Parathyroid adenoma (tissue), 2 donors: ENCODE measurements around the gene LZTS2.

Experiments used
- H2AFZ ChIP-seq: fragments of 300-600 bp; sonication (generic); one replicate; pipeline ENCODE4 v1.7.0; 2017; ENCODE audit warnings: antibody characterized with exemption, mild to moderate bottlenecking
- H3K27ac ChIP-seq: fragments of 300-600 bp; sonication (generic); one replicate; pipeline ENCODE4 v1.7.0; 2017
- H3K27me3 ChIP-seq: fragments of 300-600 bp; sonication (generic); one replicate; pipeline ENCODE4 v1.7.0; 2017; ENCODE audit warnings: low read length; ENCODE audit not compliant: control insufficient read depth, insufficient read depth
- H3K36me3 ChIP-seq: fragments of 300-600 bp; sonication (generic); one replicate; pipeline ENCODE4 v1.7.0; 2017; ENCODE audit warnings: low read length; ENCODE audit not compliant: control insufficient read depth, insufficient read depth
- H3K4me1 ChIP-seq: fragments of 300-600 bp; sonication (generic); one replicate; pipeline ENCODE4 v1.7.0; 2017; ENCODE audit warnings: control low read depth
- H3K4me2 ChIP-seq: fragments of 300-600 bp; sonication (generic); one replicate; pipeline ENCODE4 v1.7.0; 2017; ENCODE audit warnings: low read length
- H3K4me3 ChIP-seq: fragments of 300-600 bp; sonication (generic); one replicate; pipeline ENCODE4 v1.7.0; 2017; ENCODE audit warnings: low read depth, low read length
- H3K79me2 ChIP-seq: fragments of 300-600 bp; sonication (generic); one replicate; pipeline ENCODE4 v1.7.0; 2017; ENCODE audit warnings: control low read depth
- H3K9ac ChIP-seq: fragments of 300-600 bp; sonication (generic); one replicate; pipeline ENCODE4 v1.7.0; 2017; ENCODE audit warnings: mild to moderate bottlenecking
- H3K9me3 ChIP-seq: fragments of 300-600 bp; sonication (generic); one replicate; pipeline ENCODE4 v1.7.0; 2017; ENCODE audit warnings: low read length; ENCODE audit not compliant: control insufficient read depth
- TF ChIP-seq, protein P1 (sequence below): fragments of 300-600 bp; sonication (generic); IDR thresholded peaks from one replicate; pipeline ENCODE4 v1.7.0; 2017; ENCODE audit warnings: antibody characterized with exemption, mild to moderate bottlenecking
- donor health status: primary hyperparathyroidism.

LZTS2 gene

DNA sequence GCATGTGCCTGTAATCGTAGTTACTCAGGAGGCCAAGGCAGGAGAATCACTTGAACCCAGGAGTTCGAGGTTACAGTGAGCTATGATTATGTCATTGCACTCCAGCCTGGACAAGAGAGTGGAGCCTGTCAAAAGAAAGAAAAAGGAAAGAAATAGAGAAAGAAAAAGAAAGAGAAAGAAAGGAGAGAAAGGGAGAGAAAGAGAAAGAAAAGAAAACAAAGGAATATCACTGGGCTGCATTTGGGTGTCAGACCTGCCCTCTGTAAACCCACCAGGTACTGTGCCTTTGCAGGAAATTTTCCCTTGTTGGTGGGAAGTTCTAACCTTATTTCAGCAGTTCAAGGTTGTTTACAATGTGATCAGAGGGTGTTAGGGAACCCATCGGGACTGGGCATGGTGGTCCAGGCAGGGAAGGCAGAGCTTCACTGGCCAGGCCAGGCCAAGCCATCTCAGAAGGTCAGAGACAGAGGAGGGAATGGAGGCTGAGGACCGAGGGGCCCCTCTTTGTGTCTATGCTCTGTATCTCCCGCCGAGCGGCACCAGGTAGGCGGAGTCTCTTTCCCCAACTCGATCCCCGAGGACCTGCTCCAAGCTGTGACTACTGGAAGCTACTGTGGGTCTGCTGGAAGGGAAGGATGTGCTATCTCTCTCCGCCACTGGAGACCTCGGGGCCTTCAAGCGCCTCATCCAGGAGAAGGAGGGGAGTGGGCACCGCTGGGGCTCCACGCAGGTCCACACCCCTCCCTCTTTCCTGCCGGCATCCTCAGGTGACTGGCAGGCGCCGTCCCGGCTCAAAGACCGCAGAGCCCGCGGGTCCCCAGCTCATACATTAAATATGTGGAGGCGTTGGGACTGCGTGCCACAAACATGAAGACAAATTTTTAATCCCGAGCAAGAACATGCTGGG is 47.0 kb downstream of the LZTS2 start:
- Histone ChIP-seq H3K27ac (no peak overlapping the region), H3K36me3 (no peaks in the 10 kb centered on the region), H3K4me2 (no peak overlapping the region), H3K79me2 (no peaks in the 10 kb centered on the region), H3K4me1 (peaks cover 12% of the 10 kb centered on the region), H3K9ac (no peak overlapping the region), H3K27me3 (no peaks in the 10 kb centered on the region), H2AFZ (no peak overlapping the region), H3K4me3 (no peak overlapping the region), H3K9me3 (no peaks in the 10 kb centered on the region)
- TF ChIP-seq, protein P1, sequence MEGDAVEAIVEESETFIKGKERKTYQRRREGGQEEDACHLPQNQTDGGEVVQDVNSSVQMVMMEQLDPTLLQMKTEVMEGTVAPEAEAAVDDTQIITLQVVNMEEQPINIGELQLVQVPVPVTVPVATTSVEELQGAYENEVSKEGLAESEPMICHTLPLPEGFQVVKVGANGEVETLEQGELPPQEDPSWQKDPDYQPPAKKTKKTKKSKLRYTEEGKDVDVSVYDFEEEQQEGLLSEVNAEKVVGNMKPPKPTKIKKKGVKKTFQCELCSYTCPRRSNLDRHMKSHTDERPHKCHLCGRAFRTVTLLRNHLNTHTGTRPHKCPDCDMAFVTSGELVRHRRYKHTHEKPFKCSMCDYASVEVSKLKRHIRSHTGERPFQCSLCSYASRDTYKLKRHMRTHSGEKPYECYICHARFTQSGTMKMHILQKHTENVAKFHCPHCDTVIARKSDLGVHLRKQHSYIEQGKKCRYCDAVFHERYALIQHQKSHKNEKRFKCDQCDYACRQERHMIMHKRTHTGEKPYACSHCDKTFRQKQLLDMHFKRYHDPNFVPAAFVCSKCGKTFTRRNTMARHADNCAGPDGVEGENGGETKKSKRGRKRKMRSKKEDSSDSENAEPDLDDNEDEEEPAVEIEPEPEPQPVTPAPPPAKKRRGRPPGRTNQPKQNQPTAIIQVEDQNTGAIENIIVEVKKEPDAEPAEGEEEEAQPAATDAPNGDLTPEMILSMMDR: no peak

DNA sequence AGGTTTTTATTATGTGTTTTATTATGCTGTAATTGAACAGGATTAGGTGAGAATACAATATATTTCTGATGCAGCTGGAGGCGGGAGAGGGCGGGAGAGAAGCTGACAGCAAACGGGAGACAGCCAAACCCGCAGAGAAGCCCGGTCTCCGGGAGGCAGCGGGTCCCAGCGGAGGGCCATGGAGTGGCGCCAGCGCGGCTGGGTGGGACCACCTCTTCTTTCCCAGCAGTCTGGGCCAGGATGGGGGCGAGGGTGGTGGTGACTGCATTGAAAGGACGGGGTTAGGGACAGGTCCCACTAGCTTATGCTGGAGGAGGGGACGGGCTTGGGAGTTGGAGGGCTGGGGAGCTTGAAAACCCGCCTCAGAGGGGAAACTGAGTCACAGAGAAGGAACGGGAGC is 47.7 kb downstream of the LZTS2 start:
- no peaks in the 10 kb centered on the region for H3K36me3 ChIP-seq
- TF ChIP-seq, protein P1: no peak

DNA sequence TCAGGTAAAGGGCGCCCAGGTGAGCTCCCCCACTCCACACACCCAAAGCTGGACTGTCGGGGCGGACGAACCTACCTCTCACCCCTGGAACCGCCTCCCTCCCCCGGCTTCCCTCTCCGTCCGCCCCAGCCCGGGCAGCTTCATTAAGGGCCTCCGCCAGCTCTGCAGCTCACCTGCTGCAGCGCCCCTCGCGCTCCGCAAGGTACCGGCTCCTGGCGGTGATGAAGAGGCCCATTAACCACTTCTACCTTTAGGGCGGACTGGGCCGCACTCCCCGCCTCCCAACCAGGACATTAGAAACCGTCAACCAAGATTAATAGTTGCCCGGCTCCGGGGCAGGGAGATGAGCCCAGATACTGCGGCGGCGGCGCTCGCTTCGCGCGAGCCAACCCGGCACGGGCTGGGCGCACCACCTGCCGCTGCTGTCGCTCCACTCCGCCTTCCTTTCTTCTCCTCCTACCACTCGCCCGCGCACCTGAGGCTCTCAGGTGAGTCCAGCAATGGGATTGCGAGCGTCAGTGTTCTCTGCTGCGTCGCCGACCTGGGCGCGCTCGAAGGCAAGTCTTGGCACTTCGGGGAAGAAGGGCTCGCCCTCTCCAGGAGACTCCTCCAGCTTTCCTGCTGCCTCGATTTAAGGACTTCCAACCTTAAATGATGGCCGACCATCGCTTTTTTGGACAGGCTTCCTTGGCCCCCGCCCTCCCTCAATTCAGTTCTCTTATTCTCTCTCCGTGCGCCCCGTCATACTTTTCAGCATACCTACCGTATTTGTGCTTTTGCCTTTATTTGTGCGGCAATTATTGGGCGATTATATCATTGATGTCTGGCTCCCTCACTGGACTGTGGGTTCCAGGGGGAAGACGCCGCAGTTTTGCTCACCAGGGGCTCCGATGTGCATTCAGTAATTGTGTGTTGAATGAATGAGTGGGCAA is 48.6 kb downstream of the LZTS2 start:
- Histone ChIP-seq H3K4me3 (no peak overlapping the region), H3K4me2 (no peak overlapping the region), H3K27me3 (no peaks in the 10 kb centered on the region), H3K36me3 (no peaks in the 10 kb centered on the region), H3K79me2 (no peaks in the 10 kb centered on the region), H3K4me1 (peaks cover 4% of the 10 kb centered on the region), H3K9me3 (no peaks in the 10 kb centered on the region), H3K9ac (no peak overlapping the region), H3K27ac (no peak overlapping the region), H2AFZ (peak overlapping the region; percentile 13)
- TF ChIP-seq, protein P1: no peak

More for the DNA sequence above, 47.7 kb downstream of the LZTS2 start:
- Histone ChIP-seq H3K9ac (no peak overlapping the region), H3K9me3 (no peaks in the 10 kb centered on the region), H3K27ac (no peak overlapping the region), H3K27me3 (no peaks in the 10 kb centered on the region), H3K4me2 (no peak overlapping the region), H3K4me1 (peaks cover 6% of the 10 kb centered on the region), H3K79me2 (no peaks in the 10 kb centered on the region), H2AFZ (no peak overlapping the region), H3K4me3 (no peak overlapping the region)

DNA sequence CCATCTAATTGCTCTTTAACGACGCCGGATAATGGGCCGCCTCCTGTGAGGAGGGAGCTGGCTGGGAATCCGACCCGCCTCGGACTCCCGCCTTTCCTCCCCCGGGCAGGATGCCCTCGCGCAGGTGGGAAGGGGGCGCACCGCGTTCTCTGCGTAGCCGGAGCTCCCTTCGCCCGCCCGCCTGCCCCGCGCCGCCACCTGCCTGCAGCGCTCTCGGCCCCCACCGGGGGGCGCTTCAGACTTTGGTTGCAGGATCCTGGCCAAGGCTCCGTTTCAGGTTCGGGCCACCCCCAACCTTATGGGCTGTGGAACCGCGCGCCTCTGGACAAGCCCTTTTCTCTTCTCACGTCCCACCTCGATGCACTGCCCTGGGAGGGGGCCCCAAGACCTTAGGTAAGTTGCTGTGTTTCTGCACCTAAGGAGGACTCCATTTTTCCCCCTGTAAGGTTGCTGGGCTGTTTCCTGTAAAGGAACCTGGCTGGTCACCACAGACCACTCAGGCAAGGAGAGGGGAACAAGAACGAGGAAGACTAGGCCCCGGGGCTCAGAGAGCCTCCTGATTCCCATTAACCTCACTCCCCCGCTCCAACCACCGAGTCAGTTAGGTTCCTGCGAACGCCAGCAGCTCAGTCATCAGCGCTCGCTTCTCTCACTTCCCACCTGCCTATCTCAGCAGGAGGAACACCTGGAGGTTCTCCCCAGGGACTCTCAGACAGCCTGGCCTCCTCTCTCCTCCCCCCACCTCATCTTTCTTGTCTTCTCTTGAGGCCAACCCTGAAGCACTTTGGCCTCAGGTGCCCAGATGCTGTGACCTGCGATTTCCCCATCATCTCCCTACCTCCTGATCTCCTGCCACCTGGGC is 50.8 kb downstream of the LZTS2 start:
- Histone ChIP-seq H3K4me1 (peaks cover 4% of the 10 kb centered on the region), H3K4me3 (no peak overlapping the region), H3K9ac (no peak overlapping the region), H2AFZ (peak overlapping the region; percentile 16), H3K9me3 (no peaks in the 10 kb centered on the region), H3K27me3 (no peaks in the 10 kb centered on the region), H3K27ac (no peak overlapping the region), H3K4me2 (peak overlapping the region; percentile 21), H3K79me2 (no peaks in the 10 kb centered on the region), H3K36me3 (no peaks in the 10 kb centered on the region)
- TF ChIP-seq, protein P1: peak; percentile 81
